Smooth muscle cell (in vitro differentiated cells): ENCODE results near the gene FUOM. TPM values are rescaled to one million over a fixed set of nuclear protein-coding genes. Genes with fewer than 3 reads are reported as not detected.

Experiments
- DNase-seq: peaks from one replicate; lab custom pipeline; 2025; ENCODE audit not compliant: unreplicated experiment; lab: John Stamatoyannopoulos, UW
- H2AFZ ChIP-seq: fragments of 200-600 bp; sonication (generic); 2 replicates; pipeline ENCODE4 v1.6.0; 2016; ENCODE audit warnings: antibody characterized with exemption, low read depth, mild to moderate bottlenecking
- H3F3A ChIP-seq: fragments of 200-600 bp; sonication (generic); 2 replicates; pipeline ENCODE4 v1.6.0; 2017; ENCODE audit warnings: antibody characterized with exemption, low read depth
- H3K27ac ChIP-seq: fragments of 200-600 bp; sonication (generic); 2 replicates; pipeline ENCODE4 v1.5.1; 2016; ENCODE audit warnings: low read depth, mild to moderate bottlenecking
- H3K27me3 ChIP-seq: fragments of 200-600 bp; sonication (generic); 2 replicates; pipeline ENCODE4 v1.6.1; 2016; ENCODE audit warnings: low read depth, mild to moderate bottlenecking
- H3K36me3 ChIP-seq: fragments of 200-600 bp; sonication (generic); 2 replicates; pipeline ENCODE4 v1.5.1; 2016; ENCODE audit warnings: low read depth
- H3K4me1 ChIP-seq: fragments of 200-600 bp; sonication (generic); 2 replicates; pipeline ENCODE4 v1.5.1; 2016; ENCODE audit warnings: low read depth
- H3K4me2 ChIP-seq: fragments of 200-600 bp; sonication (generic); 2 replicates; pipeline ENCODE4 v1.6.0; 2016; ENCODE audit warnings: mild to moderate bottlenecking
- H3K4me3 ChIP-seq: fragments of 200-600 bp; sonication (generic); 2 replicates; pipeline ENCODE4 v1.5.1; 2016; ENCODE audit warnings: mild to moderate bottlenecking
- H3K79me2 ChIP-seq: fragments of 200-600 bp; sonication (generic); 2 replicates; pipeline ENCODE4 v1.6.0; 2016; ENCODE audit warnings: low read depth, mild to moderate bottlenecking
- H3K9ac ChIP-seq: fragments of 200-600 bp; sonication (generic); 2 replicates; pipeline ENCODE4 v1.6.0; 2016; ENCODE audit warnings: low read depth
- H3K9me3 ChIP-seq: fragments of 200-600 bp; sonication (generic); replicated peaks from 2 replicates; pipeline ENCODE4 v1.5.1; 2016; ENCODE audit warnings: low read depth
- H4K20me1 ChIP-seq: fragments of 200-600 bp; sonication (generic); 2 replicates; pipeline ENCODE4 v1.6.0; 2016; ENCODE audit warnings: low read depth
- CTCF ChIP-seq: fragments of 200-600 bp; sonication (generic); IDR thresholded peaks from 2 replicates; pipeline ENCODE4 v1.5.1; 2017; ENCODE audit warnings: borderline replicate concordance, mild to moderate bottlenecking, antibody characterized with exemption; ENCODE audit not compliant: insufficient read depth, poor library complexity, severe bottlenecking
- WGBS: methylation state at CpG from one replicate; pipeline ENCODE4 v1.1.7; 2016; ENCODE audit warnings: low lambda C conversion rate; 5-methylcytosine and 5-hydroxymethylcytosine counted together
- polyA plus RNA-seq: library from polyadenylated mRNA; unstranded; fragments of >200 nt; fragmentation: Nextera tagmentation; extraction: Ambion mirVana; gene quantifications from 2 replicates; pipeline ENCODE4 v1.2.1, GENCODE V29; 2016
- total RNA-seq: library from RNA; depleted of rRNA; stranded (reverse); fragments of >200 nt; gene quantifications from 2 replicates; pipeline ENCODE4 v1.2.3, GENCODE V29; 2014

The FUOM gene
- total and polyA plus RNA-seq, 2 experiments from 2014 or later = 19.5 to 46.7 TPM

DNA sequence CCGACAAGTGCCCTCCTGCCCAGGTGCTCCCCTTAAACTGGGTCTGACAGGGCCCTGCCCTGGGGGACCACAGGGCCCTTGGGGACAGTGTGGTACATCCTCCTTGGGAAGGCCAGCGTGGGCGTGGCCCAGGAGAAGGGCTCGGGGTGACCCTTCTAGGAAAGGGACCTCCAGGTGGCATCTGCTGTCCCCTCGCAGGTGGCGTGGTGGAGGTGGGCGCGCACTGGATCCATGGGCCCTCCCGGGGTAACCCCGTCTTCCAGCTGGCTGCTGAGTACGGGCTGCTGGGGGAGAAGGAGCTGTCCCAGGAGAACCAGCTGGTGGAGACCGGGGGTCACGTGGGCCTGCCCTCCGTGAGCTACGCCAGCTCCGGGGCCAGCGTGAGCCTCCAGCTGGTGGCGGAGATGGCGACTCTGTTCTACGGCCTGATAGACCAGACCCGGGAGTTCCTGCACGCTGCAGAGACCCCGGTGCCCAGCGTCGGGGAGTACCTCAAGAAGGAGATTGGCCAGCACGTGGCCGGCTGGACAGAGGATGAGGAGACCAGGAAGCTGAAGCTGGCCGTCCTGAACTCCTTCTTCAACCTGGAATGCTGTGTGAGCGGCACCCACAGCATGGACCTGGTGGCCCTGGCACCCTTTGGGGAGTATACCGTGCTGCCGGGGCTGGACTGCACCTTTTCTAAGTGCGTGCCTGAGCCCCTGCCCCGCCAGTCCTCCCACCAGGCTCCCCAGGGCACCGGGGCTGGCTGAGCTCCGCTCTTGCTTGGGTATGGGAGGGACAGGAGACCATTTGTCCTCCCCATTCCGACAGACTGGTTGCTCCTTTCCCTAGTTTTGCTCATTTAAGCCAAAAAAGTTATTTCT lies 22.2 kb upstream of the FUOM start:
- peak overlapping the region; percentile 81 for H2AFZ ChIP-seq
- H3K36me3 ChIP-seq = no peaks in the 10 kb centered on the region
- H3K9ac ChIP-seq = no peak overlapping the region
- peaks cover 3% of the 10 kb centered on the region for H3K4me1 ChIP-seq
- H3K4me2 ChIP-seq = peak overlapping the region; percentile 96
- no peaks in the 10 kb centered on the region for H3K79me2 ChIP-seq
- no peak for TF ChIP-seq CTCF
- no peaks in the 10 kb centered on the region for H3K27me3 ChIP-seq
- 94% methylated on average over 35 of the region's 36 CpGs for WGBS
- H3K27ac ChIP-seq = no peak overlapping the region
- no peaks in the 10 kb centered on the region for H3F3A ChIP-seq
- no peaks in the 10 kb centered on the region for H4K20me1 ChIP-seq
- no peaks in the 10 kb centered on the region for H3K9me3 ChIP-seq
- peak overlapping the region; percentile 82 for H3K4me3 ChIP-seq
- no peak for DNase-seq

- H3K9ac ChIP-seq = peak within 1 kb of the TSS; percentile 47
- H3K27me3 ChIP-seq = no peaks in the 10 kb centered on the region
- peak within 1 kb of the TSS; percentile 98 for H2AFZ ChIP-seq
- peak; percentile 28 for DNase-seq
- peaks cover 6% of the 10 kb centered on the region for H3F3A ChIP-seq
- TF ChIP-seq CTCF = no peak
- H3K4me3 ChIP-seq = peak within 1 kb of the TSS; percentile 88
- H3K4me2 ChIP-seq = peak within 1 kb of the TSS; percentile 100
- H3K4me1 ChIP-seq = peaks cover 3% of the 10 kb centered on the region
- H3K36me3 ChIP-seq = no peaks in the 10 kb centered on the region
- no peaks in the 10 kb centered on the region for H3K79me2 ChIP-seq
- WGBS = 1% methylated on average over 37 of the region's 78 CpGs
- no peaks in the 10 kb centered on the region for H3K9me3 ChIP-seq
- no peaks in the 10 kb centered on the region for H4K20me1 ChIP-seq
- no peak within 1 kb of the TSS for H3K27ac ChIP-seq
Observed at GRCh38 chr10:133379152-133379800, 21.5 kb upstream of the FUOM start, which contains the start of gene PAOX. TSS of gene PAOX (plus strand) at chr10:133379262. CDS start at chr10:133379317, 55 bp downstream.

DNA sequence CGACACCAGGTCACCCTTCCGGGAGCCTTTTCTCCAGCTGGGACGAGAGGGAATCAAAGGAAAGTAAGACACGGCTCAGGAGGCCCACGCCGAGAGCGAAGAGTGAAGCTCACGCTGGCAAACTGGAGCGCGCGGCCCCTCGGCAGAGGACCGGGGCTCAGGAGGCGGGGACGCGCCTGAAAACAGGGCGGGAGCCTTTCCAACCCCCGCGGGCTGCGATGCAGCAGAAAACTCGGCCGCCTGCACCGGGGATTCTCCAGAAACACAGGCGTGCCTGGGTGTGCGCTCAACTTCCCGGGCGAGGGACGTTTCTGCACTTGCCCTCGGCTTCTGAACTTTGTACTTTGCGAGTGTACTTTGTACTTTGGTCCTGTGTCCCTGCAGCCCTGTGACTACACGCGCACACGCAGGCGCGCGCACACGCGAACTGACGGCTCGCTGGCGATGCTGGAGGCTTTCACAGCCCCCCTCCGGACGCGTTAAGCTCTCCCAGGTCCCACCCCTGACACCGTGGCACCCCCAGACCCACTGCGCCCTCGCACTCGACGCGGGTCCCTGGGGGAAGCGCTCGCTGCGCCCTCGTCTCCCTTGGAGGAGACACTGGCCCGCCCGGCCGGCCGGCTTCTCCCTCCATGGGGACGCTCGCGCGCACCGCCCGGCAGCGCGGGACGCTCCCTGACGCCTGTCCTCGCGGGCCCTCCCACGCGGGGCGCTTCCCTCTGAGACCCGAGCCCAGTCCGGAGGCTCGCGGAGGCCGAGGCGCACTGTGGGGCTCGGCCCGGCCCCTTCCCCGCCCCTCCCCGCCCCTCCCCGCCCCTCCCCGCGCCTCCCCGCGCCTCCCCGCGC lies 20.7 kb upstream of the FUOM start:
- Histone ChIP-seq H3K9ac (no peak overlapping the region), H3F3A (peaks cover 7% of the 10 kb centered on the region)
- TF ChIP-seq CTCF = no peak

More for the DNA sequence above, 20.7 kb upstream of the FUOM start:
- no peaks in the 10 kb centered on the region for H3K27me3 ChIP-seq
- H3K4me2 ChIP-seq = peak overlapping the region; percentile 100
- DNase-seq = peak; percentile 54
- no peaks in the 10 kb centered on the region for H3K79me2 ChIP-seq
- under 1% methylated on average over 41 of the region's 90 CpGs for WGBS
- H3K4me1 ChIP-seq = peaks cover 8% of the 10 kb centered on the region
- H3K27ac ChIP-seq = no peak overlapping the region
- H2AFZ ChIP-seq = peak overlapping the region; percentile 98
- peak overlapping the region; percentile 88 for H3K4me3 ChIP-seq
- no peaks in the 10 kb centered on the region for H3K36me3 ChIP-seq
- H3K9me3 ChIP-seq = no peaks in the 10 kb centered on the region
- no peaks in the 10 kb centered on the region for H4K20me1 ChIP-seq
